Activated CD4-positive, alpha-beta T cell treated with anti-CD3 and anti-CD28 coated beads, Interleukin-2, Interleukin-4, amounts not matched to agents 100 ng/mL and 50 ng/mL, durations not matched to agents 16 hours and 8 hours (primary cell): Measurements from ENCODE around the gene NOTCH4.
"Not testable (repeated sequence)": the region's sequence is repeated elsewhere in the genome, so short reads cannot be mapped to it uniquely, and the experiment has no call there.

Source experiments
- DNase-seq: peaks from one replicate; pipeline ENCODE4 v3.0.0-alpha.2; 2020; ENCODE audit warnings: low spot score

NOTCH4 gene

DNA sequence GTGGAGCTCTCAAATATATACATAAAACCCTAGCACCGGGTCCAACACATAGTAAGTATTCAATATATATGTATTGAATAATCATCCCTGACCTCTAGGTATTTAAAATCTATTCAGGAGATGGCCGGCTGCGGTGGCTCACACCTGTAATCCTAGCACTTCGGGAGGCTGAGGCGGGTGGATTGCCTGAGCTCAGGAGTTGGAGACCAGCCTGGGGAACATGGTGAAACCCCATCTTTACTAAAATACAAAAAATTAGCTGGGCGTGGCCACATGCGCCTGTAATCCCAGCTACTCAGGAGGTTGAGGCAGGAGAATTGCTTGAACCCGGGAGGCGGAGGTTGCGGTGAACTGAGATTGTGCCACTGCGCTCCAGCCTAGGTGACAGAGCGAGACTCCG lies 30.8 kb downstream of the NOTCH4 start:
- DNase-seq = not testable (repeated sequence)

DNA sequence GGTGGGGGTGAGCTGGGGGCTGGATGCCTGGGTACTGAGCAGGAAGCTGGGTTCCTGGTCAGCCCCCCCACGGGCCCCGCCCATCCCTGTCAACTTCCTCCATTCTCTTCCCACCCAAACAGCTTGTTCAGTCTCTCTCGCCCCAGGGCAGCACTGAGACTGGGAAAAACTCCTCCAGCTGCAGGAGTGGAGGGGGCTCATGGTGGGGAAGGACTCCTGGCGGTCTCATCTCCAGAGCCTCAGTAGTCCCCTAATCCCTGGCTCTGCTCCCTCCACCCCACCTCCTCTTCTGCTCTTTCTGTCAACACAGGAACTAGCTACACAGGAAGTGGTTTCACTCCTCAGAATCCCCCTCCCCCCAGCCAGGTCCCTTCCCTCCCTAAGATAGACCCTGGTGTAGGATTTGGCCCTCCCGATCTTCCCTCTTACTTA lies 31.2 kb downstream of the NOTCH4 start, which contains the start of gene GPSM3:
GPSM3 (minus strand) TSS at position 36 of the 432 bp plus-strand sequence. CDS start 130 bp downstream, outside the sequence.
- DNase-seq = peak; percentile 62

DNA sequence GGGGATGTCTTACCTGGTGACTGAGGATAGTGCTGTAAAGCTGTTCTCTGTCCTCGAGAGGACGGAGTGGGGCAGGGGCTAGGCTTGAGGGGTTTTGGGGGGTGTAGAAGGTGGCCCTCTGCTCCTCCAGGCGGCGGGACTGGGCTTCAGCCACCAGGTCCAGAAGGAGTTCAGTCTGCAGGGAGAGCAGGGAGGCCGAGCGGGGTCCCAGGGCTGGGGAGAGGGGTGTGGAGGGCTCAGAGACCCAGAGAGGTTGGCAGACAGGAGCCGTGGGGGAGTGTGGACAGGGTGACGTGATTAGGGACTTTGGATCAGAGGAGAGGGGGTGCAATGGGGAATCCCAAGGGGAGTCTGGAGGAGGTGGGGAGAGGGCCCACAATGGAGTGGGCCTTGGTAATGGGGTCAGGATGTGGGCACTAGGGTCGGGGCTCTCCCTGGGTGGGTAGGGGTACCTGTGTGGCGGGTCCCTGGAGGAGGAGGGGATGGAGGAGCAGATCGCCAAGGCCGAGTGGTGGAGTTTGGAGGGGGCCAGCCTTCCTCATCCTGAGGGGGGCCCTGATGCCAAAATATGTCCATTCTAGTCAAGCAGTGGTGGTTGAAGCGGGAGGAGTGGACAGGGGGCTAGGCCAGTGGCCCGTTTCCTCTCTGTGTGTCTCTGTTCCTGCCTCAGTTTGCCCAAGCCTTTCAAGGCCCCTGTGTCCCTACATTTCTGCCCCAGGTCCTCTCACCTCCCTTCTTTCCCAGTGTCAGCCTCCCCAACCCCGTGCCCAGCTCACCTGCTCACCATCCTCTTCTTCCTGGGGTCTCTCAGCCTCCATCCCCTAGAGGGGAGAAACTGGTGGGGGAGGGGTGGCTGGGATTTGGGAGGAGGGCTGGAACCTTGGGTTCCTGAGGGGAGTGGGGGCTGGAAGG lies 31.9 kb downstream of the NOTCH4 start:
- DNase-seq = no peak

DNA sequence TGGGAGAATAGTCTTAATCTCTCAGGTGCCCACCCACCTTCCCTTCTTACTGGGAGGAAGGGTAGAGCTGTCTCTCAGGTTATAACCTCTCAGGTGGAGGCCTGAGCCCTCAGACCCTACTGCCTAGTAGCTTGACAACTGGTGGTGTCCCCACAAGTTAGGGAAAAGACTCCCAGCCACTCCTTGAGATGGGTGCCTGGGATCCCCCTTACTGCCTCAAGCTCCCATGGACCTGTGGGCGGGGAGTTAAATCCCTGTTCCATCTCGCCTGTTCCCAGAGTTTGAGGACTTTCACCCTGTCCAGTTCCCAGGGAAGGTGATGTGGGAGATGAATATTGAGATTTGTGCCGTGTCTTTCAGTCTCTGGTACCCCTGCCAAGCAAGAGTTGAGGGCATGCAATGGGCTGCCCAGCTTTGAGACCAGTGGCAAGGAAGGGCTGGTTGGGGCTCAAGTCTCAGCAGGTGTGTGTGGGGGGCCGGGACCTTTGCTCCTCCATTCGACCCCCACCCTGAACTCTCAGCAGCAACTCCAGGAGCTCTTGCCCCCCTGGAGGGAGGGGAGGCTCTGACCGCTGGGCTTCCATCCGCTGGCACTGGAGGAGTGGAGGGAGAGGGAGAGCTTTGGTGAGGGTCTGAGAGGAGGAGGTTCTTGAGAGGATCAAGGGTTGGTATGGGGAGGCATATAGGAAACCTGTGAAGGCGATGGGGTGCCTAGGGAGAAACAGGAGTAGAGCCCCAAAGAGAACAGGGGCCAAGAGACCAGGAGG lies 32.8 kb downstream of the NOTCH4 start:
- DNase-seq = no peak

DNA sequence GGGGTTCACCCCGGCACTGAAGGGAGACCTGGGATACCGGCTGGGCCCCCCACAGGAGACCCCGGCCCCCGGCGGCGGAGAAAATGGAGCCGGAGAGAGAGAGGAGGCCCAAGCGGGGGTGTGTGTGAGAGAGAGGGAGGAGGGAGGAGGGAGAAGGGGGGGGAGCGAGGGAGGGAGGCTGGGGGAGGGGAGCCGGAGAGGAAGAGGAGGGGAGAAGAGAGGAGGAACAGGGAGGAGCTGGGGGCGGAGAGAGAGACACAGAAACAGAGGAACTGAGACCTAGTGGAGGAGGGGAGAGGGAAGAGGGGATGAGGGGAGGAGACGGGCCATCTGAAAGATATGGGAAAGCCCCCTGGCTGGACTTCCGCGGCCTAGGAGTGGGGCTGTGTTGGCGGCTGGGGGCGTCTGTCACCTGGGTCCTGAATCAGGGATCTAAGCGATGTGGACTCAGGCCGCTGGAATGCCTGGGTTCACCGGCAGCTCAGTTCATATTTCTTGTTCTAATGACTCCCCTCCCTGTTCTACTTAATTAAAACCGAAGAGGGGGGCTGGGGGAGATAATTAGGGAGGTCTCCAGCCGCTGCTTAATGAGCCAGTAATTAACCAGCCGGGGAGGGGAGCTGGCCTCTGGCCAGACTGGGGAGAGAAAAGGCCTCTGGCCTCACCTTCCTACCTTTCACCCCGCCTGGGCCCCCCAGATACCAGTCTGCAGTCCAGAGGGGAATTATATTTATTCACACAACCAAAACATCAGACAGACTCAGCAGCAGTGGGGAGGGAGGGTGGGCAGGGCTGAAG lies 33.6 kb downstream of the NOTCH4 start, which contains the start of gene PBX2:
PBX2 (minus strand) TSS at position 149 of the 798 bp plus-strand sequence. CDS start 287 bp downstream, outside the sequence.
- DNase-seq = peak; percentile 91

DNA sequence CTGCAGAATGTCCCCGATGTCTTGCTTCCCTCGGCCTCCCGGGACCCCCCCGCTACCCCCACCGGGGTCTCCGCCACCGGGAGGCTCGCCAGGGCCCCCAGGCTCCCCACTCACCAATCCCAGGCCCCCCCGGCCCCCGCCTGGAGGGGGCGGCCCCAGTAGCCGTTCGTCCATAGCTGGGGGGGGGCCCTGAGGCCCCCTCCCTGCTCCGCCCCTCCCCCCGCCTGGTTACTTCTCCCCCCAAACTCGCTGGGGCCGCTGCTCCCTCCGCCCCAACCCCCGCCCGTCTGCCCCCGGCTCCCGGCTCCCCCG lies 34.2 kb downstream of the NOTCH4 start:
- no peak for DNase-seq

DNA sequence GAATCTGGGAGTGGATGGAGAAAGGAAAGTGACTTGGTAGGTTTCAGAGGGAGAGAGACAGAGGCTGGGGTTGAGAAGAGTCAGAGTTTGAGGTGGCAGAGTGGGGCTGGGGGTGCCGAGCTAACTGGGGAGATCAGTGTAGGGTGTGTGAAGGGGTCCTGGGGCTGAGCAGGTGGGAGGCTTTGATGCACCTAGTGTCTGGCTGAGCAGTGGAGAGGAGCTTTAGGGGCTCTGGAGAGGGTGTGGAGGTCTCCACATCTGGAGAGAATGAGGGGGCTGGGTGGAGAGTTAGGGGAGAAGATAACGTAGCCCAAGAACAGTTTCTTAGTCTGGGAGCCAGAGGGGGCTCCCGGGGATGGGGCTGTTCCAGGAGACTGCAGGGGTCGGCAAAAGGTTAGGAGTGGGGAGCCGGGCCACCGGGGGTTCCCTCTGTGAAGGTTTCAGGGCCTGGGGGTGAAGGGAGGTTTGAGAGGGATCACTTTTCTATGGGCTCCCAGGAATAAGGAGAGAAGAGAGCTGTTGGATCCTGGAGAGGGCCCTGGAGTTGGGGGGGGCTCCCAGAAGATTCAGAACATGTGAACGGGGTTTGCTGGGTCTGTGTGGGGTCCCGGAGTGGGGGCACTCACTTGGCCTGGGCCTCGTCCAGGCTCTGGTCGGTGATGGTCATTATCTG lies 34.7 kb downstream of the NOTCH4 start:
- no peak for DNase-seq

DNA sequence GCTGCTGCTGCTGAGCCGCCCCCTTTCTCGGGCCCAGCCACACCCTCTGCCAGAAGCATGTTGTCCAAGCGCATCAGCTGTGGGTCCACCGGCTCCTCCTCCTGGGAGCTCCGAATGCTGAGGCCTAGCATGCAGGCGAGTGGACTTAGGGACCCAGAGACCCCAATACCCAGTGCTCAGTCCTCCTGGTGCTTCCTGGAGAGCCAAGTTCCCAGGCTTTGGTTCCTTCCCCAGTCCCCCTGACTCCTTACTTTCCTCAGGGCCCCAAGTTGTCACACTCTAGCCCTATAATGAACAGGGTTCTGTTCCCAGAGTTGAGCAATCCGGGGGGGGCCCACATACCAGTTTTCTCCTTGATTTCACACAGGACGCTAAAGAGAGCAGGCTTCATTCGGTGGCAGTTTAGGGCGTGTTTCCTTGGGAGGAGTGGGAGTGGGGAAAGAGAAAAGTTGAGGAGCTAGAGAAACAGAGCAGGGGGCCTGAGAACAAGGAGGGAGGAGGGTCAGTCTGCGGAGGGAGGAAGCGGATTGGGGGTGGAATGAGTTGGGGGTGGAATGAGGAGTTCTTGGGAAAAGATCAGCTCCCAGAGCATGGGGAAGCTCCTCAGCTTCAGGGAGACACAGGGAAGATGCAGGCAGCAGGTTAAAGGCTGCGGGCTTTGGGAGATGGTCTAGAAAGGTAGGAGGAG lies 35.3 kb downstream of the NOTCH4 start:
- DNase-seq = no peak

DNA sequence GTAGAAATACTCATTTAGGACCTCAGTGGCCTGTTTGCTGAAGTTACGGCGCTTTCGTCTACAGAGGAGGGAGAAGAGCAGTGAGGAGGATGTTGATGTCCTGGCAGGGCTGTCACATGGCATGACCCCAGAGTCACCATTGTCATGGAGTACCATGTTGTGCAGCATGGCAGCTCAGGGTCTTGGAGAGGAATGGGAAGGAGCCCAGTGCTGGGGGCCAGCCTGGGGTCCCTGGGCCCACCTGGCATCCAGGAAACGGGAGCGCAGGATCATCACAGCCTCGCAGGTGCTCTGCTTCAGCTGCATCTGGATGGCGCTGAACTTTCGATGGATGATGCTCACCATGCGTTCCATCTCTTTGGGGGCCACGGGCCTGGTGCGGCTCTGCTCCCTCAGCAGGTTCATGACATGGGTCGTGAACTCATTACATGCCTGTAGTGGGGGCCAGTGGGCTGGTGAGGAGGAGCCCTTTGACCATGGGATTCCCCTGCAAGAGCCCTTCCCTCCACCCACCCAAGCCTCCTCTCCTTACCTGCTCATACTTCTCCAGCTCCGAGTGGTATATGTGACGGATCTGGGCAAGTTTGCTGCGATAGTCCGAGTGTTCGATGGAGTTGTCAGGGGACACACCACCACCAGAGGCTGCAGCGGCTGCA lies 36.0 kb downstream of the NOTCH4 start:
- not testable (repeated sequence) for DNase-seq

DNA sequence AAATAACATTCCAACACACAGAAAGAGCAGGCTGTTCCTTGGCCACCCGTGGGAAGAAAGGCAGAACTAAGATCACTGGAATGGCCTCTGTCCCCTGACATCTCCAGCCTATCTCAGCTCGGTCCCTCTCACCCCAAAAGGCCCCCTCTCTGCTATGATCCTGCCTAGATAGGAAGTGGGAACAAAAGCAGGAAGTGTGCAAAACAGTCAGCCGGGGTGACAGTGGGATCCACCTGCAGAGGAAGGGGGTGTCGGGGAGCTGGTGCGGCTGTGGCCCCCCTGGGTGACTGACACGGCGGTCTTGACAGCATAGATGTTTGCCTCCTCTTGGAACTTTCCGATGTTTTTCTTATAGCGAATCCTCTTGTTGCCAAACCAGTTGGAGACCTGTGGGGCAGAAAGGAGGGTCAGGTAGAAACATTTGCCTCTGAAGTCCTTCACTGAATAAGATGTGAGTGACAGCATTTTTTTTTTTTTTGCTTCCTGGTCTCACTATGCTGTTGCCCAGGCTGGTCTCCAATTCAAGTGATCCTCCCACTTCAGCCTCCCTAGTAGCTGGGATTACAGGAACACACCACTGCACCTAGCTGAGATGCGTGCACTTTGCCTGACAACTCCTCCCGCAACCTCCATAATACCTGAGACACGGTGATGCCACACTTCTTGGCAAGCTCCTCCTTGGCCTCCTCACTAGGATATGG lies 36.7 kb downstream of the NOTCH4 start:
- no peak for DNase-seq

DNA sequence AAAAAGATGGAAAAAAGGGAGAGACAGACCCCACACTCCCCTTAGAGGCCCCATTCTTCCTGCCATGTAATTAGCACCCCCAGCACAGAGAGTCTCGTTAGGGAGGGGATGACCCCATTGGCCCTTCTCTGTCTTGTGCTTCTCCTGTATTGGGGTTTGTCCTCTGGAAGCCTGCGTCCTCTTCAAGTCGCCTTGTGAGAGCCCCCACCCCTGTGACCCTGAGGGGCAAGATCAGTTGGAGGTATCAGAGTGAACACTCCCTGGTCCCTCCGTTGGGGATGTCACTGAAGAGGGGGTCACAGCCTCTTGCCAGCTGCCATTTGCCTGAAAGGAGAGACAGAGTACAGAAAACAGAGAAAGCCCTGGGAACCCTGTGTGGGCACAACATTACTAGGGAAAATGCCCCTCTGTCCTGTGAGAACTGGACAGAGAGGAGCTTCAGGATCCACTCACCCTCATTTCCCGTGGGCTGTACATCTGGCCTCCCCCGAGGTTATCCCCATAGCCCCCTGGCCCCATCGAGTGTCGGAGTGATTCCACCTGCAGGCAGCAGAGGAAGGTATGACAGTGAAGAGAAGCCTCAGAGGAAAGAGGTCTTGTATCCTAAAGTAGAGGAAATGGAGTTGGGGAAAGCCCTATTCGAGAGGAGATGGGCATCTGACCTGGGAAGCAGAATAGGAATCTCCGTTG lies 37.6 kb downstream of the NOTCH4 start:
- DNase-seq = not testable (repeated sequence)

DNA sequence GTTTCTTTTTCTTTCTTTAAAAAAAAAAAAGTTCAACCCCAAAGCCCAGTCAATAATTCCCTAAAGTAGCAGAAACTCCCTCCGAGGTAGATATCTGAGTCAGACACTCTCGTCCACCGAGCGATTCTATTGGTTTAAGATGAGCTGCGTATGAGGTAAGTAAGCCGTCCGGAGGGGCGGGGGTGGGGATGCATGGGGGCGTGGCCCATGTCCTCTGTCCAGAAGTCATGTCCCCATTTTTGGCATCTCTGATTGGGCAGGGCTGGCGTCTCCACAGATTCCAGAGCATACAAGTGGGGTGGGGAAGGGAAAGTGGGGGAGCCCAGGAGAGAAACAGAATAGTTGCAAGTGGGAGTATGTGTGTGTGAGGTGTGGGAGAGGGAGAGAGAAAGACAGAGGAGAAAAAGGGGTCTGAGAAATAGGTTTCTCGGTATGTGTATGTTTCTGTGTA lies 38.2 kb downstream of the NOTCH4 start:
- DNase-seq = peak; percentile 70

DNA sequence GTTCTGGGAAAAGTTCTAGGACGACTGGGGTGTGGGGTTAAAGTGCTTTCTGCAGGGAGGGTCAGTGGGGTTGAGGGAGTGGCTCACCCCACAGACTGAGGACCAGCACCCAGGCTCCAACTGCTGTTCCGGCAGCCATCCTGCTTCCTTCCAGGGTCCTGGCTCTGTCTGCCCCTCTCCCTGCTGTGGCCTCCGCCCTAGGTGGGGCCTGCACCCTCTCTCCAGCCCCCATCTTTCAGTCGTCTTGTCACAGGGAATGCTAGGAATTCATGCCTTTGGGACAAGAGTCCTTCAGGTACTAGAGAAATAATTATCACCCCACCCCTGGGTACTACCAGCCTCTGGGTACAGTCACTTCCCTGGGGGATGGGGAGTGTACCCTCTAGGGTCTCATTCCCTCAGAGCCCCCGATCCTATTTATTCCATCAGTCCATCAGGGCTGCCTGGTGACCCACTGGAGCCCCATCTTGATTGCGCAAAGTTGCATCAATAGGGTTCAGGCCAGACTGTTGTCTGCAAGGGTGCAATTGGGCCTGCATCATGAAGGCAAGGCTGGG lies 39.7 kb downstream of the NOTCH4 start, which contains the start of gene AGER:
AGER (minus strand) TSS at position 170 of the 557 bp plus-strand sequence; CDS start at position 139, 31 bp downstream.
- no peak for DNase-seq

DNA sequence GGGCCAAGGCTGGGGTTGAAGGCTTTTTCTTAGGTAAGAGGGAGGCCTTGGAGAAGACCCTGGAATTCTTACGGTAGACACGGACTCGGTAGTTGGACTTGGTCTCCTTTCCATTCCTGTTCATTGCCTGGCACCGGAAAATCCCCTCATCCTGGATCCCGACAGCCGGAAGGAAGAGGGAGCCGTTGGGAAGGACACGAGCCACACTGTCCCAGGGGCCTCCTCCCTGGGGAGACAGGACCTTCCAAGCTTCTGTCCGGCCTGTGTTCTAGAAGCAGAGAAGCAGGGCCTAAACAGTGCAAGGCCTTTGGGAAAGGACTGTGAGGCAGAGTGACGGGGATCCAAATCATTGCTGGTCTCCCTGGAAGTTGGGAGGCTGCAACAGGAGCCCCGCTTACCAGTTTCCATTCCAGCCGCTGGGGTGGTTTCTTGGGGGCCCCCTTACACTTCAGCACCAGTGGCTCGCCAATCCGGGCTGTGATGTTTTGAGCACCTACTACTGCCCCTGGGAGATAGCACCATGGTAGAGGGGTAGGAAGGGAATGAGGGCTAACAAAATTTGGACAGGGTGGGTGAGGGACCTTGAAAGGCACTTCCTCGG lies 40.3 kb downstream of the NOTCH4 start:
- DNase-seq = no peak

DNA sequence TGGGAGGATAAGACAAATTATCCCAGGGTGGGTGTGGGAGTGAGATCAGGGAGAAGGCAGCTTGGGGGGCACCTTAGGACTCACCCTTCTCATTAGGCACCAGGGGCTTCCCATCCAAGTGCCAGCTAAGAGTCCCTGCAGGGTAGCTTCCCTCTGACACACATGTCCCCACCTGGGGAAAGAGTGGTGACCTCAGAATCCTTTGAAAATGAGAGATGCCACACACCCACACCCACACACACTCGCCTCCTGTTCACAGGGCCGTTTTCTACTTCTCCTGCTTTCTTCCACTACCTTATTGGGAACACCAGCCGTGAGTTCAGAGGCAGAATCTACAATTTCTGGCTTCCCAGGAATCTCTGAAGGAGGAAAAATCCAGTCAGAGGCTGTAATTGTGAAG lies 40.8 kb downstream of the NOTCH4 start:
- DNase-seq = no peak

DNA sequence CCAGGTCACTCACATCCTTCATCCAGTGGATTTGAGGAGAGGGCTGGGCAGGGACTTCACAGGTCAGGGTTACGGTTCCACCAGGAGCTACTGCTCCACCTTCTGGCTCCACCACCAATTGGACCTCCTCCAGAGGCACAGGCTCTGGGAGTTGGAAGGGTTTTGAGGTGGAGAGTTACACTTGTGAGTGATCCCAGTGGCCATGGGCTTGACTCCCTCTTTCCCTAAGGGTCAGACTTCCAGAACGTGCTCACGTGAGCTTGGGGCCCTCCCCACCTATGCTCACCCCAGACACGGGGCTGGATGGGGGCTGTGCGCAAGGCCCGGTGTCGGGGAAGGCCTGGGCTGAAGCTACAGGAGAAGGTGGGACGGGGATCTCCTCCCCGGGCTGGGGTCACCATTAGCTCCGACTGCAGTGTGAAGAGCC lies 41.3 kb downstream of the NOTCH4 start:
- DNase-seq = no peak

DNA sequence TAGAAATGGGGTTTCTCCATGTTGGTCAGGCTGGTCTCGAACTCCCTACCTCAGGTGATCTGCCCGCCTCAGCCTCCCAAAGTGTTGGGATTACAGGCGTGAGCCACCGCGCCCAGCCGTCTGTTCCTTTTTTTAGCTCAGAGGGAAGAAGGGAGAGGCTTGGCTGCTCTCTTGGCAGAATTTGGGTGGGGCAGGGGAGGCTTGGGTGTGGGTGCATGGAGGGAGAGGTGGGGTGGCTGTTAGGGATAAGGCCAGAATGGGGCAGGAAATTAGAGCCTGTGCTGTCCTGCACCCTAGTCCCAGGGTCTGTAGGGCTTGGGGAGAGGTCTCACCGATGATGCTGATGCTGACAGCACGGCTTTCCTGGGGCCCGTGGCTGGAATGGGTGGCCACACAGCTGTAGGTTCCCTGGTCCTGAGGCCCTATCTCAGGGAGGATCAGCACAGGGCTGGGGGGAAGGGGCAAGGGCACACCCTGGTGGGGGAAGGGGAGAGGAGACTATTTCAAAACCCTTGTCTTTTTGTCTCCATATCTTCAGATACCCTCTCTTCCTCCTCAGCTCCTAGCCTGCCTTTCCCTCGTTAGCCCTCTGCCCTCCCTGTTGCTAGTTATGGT lies 41.8 kb downstream of the NOTCH4 start:
- no peak for DNase-seq
